Omental fat pad (tissue), 4 donors: ENCODE data around the gene NRTN. TPM values are rescaled to one million over a fixed set of nuclear protein-coding genes. Genes with fewer than 3 reads are reported as not detected.
"Not testable (repeated sequence)": the region's sequence is repeated elsewhere in the genome, so short reads cannot be mapped to it uniquely, and the experiment has no call there.

Source experiments
- ATAC-seq: fragments of 150-250 bp; one replicate; pipeline ENCODE4 v1.9.1; 2016; ENCODE audit warnings: mild to moderate bottlenecking, moderate library complexity; ENCODE audit not compliant: low FRiP score
- DNase-seq: peaks from one replicate; pipeline ENCODE4 v3.0.0-alpha.2; 2019; ENCODE audit warnings: low spot score
- total RNA-seq, 4 donors: library from RNA; depleted of rRNA; stranded (reverse); fragments of >200 nt; gene quantifications; one replicate each; pipeline ENCODE4 v1.1.0, GENCODE V29; 2016
- TF ChIP-seq, protein P1 (sequence below), 3 donors: fragments of 450-650 bp; IDR thresholded peaks; one replicate each; pipeline ENCODE4 v1.5.1; 2016 to 2017; ENCODE audit warnings: antibody characterized with exemption in 3 of 3, mild to moderate bottlenecking in 3 of 3, moderate library complexity in 2 of 3

The NRTN gene
- total RNA-seq, 4 donors from 2014 or later = not detected

DNA sequence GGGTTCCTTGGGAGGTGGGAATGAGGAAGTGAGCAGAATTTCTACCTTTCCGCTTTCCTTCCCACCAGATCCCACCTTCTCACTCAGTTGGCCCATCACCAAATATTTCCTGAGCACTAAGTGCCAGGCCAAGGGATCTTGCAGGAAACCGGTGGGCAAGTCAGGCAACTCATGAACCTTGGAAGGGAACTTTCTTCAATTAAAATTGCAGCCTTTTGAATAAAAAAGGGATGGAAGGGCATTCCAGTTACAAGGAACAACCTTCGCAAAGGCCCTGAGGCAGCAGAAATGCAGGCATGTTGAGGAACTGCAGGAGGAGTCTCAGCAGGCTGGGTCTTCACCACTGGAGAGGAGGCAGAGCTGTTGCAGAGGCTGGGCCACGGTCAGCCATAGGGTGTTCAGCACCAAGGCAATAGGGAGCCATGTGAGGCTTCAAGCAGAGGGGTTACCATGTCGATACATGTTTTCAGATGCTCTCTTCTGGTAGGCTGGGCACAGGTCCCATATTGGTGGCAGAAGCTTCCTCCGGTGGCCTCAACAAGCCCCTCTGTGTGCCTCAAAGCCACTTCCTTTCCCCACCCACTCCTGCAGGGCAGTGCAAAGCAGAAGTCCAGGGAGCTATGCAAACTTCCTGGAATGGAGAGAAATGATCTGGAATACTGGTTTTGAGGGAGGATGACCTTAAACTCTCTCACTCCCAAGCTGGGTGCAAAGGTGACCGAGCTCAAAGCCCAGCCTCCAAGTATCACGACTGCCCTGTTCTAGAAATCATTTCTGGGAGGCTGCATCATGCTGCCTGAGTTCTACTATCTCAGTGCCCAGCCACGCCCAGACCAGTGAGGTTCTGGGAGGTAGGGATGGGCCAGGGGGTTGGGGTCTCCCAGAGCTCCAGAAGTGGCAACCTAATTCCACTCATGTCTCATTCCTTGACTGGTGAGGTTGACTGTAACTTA, 34.5 kb downstream of the NRTN start, which contains the start of gene FUT6:
Gene FUT6 (minus strand): TSS at position 638 of the 953 bp plus-strand sequence. CDS start 7,135 bp downstream, outside the sequence.
- DNase-seq = no peak
- TF ChIP-seq, protein P1, sequence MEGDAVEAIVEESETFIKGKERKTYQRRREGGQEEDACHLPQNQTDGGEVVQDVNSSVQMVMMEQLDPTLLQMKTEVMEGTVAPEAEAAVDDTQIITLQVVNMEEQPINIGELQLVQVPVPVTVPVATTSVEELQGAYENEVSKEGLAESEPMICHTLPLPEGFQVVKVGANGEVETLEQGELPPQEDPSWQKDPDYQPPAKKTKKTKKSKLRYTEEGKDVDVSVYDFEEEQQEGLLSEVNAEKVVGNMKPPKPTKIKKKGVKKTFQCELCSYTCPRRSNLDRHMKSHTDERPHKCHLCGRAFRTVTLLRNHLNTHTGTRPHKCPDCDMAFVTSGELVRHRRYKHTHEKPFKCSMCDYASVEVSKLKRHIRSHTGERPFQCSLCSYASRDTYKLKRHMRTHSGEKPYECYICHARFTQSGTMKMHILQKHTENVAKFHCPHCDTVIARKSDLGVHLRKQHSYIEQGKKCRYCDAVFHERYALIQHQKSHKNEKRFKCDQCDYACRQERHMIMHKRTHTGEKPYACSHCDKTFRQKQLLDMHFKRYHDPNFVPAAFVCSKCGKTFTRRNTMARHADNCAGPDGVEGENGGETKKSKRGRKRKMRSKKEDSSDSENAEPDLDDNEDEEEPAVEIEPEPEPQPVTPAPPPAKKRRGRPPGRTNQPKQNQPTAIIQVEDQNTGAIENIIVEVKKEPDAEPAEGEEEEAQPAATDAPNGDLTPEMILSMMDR (IDR thresholded peaks at IDR 0.05) = no peak
- no peak for ATAC-seq

DNA sequence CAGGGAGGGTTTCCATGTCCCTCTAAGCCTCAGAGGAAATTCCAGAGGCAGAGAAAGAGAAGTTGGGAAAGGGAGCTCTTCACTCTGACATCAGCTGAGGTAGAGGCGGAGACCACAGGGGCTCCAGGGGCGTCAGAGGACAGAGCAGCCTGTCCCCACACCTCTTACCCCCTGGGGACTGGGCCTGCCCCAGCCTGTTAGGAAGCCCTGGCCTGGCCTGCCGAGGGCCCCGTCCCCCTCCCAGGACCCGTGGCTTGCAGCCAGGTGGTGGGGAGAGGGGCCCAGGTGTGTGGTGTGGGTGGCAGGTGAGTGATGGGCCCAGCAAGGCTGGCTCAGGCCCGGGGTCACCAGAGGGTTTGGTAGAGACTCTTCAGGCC, 36.9 kb downstream of the NRTN start:
- not testable (repeated sequence) for ATAC-seq

DNA sequence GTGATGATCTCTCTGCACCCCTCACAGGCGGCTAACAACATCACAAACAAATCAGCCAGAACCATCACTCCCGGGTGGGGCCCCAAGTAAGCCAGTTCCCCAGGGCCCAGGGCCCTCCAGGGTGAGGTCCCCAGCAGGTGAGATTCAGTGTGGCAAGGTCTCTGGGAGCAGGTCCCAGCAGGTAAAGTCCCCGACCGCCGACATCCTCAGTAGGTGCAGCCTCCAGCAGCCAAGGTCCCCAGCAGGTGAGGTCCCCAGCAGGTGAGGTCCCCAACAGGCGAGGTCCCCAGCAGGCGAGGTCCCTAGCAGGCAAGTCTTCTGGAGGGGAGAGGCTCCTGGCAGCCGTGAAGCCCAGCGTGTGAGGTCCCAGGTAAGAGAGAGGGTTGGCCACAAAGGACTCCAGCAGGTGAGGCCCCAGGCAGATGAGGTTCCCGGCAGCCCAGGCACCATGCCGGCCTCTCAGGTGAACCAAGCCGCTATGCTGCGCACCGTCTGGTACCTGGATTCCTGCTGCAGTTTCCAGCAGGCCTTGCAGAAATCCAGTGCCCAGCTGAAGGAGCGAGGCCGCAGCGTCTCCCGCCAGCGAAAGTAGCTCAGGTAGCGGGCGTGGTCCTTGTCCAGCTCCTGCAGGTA, 38.5 kb downstream of the NRTN start:
- TF ChIP-seq, protein P1 (IDR thresholded peaks at IDR 0.05) = no peak
- no peak for DNase-seq
- ATAC-seq = no peak

More for the DNA sequence above, 36.9 kb downstream of the NRTN start:
- DNase-seq = not testable (repeated sequence)

DNA sequence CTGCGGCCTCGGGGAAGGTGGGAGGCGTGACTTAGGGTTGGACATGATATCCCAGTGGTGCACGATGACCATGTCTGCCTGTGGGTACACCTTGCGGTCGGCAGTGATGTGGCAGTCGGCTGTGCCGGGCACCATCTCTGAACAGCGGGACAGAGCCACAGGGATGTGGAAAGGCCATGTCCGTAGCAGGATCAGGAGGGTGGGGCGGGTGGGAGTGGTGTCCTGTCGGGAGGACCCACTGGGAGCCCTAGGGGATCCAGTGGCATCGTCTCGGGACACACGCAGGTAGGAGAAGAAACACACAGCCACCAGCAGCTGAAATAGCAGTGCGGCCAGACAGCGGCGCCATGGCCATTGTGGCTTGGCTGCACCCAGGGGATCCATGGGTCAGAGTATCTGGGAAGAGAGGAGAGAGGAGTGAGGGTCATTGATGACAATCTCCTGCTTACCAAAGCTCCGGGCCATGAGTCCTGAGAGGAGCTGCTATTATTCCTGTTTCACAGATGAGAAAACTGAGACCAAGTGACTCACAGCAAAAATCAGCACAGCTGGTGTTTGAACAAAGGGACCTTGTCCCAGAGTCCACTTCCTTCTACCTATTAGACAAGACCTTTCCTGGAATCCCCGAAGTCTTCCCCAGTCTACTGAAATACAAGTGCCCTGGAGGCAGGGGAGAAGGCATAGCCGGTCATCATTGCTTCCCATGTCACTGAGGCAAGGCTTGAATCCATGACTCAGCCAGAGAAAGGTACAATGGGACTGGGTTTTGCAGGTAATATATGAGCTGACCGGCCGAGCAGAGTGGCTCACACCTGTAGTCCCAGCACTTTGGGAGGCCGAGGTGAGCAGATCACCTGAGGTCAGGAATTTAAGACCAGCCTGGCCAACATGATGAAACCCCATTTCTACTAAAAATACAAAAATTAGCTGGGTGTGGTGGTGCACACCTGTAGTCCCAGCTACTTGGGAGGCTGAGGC, 39.9 kb downstream of the NRTN start:
- ATAC-seq = no peak
- TF ChIP-seq, protein P1 (IDR thresholded peaks at IDR 0.05) = no peak

DNA sequence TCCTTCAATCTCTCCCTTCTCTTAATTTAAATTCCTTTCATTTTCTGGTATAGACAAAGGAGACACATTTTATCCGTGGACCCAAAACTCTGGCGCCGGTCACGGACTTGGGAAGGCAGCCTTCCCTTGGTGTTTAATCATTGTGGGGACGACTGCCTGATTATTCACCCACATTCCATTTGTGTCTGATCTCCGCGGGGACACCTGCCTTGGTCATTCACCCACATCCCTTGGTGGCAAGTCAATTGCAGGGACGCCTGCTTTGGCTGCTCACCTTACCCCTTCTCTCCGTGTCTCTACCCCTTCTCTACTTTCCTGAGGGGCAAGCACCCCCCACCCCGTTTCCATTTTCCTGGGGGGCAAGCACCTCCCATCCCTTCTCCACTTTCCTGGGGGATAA, 43.0 kb downstream of the NRTN start:
- ATAC-seq, DNase-seq: not testable (repeated sequence)

More for the DNA sequence above, 39.9 kb downstream of the NRTN start:
- DNase-seq = no peak

DNA sequence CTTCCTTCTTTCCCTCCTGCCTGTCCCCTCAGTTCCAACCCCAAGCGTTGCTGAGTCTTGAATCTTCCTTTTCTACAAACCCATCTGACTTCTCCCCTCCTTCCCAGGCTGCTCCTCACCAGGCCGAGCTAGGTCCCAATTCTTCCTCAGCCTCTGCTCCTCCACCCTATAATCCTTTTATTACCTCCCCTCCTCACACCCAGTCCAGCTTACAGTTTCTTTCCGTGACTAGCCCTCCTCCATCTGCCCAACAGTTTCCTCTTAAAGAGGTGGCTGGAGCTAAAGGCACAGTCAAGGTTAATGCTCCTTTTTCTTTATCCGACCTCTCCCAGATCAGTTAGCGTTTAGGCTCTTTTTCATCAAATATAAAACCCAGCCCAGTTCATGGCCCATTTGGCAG, 43.8 kb downstream of the NRTN start:
- ATAC-seq, DNase-seq: not testable (repeated sequence)

DNA sequence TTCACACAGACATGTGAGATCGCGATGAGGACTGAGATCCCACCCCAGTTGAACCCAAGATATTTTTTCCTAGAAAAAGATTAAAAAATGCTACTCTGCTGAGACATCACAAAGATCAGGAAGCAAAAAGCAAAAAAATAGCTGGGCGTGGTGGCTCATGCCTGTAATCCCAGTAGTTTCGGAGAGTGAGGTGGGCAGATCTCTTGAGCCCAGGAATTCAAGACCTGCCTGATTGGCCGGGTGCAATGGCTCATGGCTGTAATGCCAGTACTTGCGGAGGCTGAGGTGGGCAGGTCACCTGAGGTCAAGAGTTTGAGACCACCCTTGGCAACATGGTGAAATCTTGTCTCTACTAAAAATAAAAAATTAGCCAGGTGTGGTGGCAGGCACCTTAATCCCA, 45.3 kb downstream of the NRTN start:
- TF ChIP-seq, protein P1 (IDR thresholded peaks at IDR 0.05) = no peak
- no peak for DNase-seq
- no peak for ATAC-seq

DNA sequence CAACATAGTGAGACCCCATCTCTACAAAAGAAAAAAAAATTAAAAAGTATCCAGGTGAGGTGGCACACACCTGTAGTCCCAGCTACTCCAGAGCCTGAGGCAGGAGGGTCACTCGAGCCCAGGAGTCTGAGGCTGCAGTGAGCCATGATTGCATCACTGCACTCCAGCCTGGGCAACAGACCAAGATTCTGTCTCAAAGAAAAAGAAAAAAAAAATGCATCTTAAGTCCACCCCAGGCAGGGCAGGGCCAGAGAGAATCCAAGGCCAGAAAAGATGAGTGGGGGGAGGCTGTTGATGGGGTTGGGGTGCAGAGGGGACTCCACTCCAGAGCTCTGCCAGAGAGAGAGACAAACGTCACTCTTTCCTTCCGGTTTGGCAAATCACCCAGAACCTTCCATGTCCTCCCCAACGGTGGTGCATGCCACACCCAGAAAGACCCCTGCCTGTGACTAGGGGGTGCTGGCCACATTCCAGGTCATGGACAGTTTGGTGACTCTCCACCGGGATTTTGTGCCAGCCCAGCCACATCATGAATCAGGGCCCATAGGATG, 46.0 kb downstream of the NRTN start:
- peak; percentile 68 for ATAC-seq
- no peak for DNase-seq
- TF ChIP-seq, protein P1 (IDR thresholded peaks at IDR 0.05) = no peak
